ENCODE measurements around the gene RIPK1. TPM values are rescaled to one million over a fixed set of nuclear protein-coding genes. Genes with fewer than 3 reads are reported as not detected.
A peak's percentile ranks its signal among the peaks of the same experiment; 100 is the strongest.
"Not testable (repeated sequence)": the region's sequence is repeated elsewhere in the genome, so short reads cannot be mapped to it uniquely, and the experiment has no call there.

RIPK1 gene
- 17.3 TPM for polyA plus RNA-seq (2013, experiment 1 of 2; ENCODE audit: insufficient read length)
- 17.6 TPM for polyA plus RNA-seq (2013, experiment 2 of 2; ENCODE audit: insufficient read length)

GRCh38 chr6:3068329-3069214 lies at the start of gene RIPK1:
TSS of gene RIPK1 (plus strand) at chr6:3068494. CDS start at chr6:3076824, 8,330 bp downstream.
- DNase-seq, result peak; percentile 89

GRCh38 chr6:3019065-3019464 lies 49.2 kb upstream of the RIPK1 start:
- no peak for DNase-seq

GRCh38 chr6:3019749-3020320 lies 48.5 kb upstream of the RIPK1 start:
- DNase-seq, result no peak

- DNase-seq, result not testable (repeated sequence)
These were observed 47.2 kb upstream of the RIPK1 start for GRCh38 chr6:3020976-3021598.

- DNase-seq, result no peak
These were observed 45.3 kb upstream of the RIPK1 start for GRCh38 chr6:3022765-3023662.

- DNase-seq, result peak; percentile 94
These were observed 44.4 kb upstream of the RIPK1 start for GRCh38 chr6:3023663-3024483.

- peak; percentile 43 for DNase-seq
These were observed 41.3 kb upstream of the RIPK1 start for GRCh38 chr6:3026791-3027626.

- not testable (repeated sequence) for DNase-seq
These were observed 40.1 kb upstream of the RIPK1 start for GRCh38 chr6:3028156-3028555.

- DNase-seq, result no peak
These were observed 36.2 kb upstream of the RIPK1 start for GRCh38 chr6:3031857-3032640.

- peak; percentile 25 for DNase-seq
These were observed 35.3 kb upstream of the RIPK1 start for GRCh38 chr6:3032986-3033385.

- DNase-seq, result no peak
These were observed 34.6 kb upstream of the RIPK1 start for GRCh38 chr6:3033652-3034051.

GRCh38 chr6:3035397-3035796 lies 32.9 kb upstream of the RIPK1 start:
- DNase-seq, result no peak

- no peak for DNase-seq
These were observed 31.2 kb upstream of the RIPK1 start for GRCh38 chr6:3036861-3037637.

- no peak for DNase-seq
These were observed 30.5 kb upstream of the RIPK1 start for GRCh38 chr6:3037638-3038365.

- DNase-seq, result no peak
These were observed 28.9 kb upstream of the RIPK1 start for GRCh38 chr6:3039384-3039783.

GRCh38 chr6:3041147-3041546 lies 27.1 kb upstream of the RIPK1 start:
- no peak for DNase-seq

- no peak for DNase-seq
These were observed 26.7 kb upstream of the RIPK1 start for GRCh38 chr6:3041606-3042005.

GRCh38 chr6:3045369-3045768 lies 22.9 kb upstream of the RIPK1 start:
- DNase-seq, result no peak

All from fibroblast of skin of abdomen (primary cell).